GM10266 (cell line): ENCODE measurements around the gene EVI2B.

Experiments used
- DNase-seq: peaks from one replicate; pipeline ENCODE4 v3.0.0; 2012; ENCODE audit errors: extremely low spot score
- TF ChIP-seq, protein P1 (sequence below): IDR thresholded peaks from 2 replicates; pipeline ENCODE4 v1.5.1; 2012; ENCODE audit warnings: mild to moderate bottlenecking, low read depth; ENCODE audit not compliant: control insufficient read depth, insufficient read depth; ENCODE audit errors: missing control alignments

Gene EVI2B

GRCh38 chr17:31283841-31284240 lies 30.0 kb downstream of the EVI2B start:
- TF ChIP-seq, protein P1, sequence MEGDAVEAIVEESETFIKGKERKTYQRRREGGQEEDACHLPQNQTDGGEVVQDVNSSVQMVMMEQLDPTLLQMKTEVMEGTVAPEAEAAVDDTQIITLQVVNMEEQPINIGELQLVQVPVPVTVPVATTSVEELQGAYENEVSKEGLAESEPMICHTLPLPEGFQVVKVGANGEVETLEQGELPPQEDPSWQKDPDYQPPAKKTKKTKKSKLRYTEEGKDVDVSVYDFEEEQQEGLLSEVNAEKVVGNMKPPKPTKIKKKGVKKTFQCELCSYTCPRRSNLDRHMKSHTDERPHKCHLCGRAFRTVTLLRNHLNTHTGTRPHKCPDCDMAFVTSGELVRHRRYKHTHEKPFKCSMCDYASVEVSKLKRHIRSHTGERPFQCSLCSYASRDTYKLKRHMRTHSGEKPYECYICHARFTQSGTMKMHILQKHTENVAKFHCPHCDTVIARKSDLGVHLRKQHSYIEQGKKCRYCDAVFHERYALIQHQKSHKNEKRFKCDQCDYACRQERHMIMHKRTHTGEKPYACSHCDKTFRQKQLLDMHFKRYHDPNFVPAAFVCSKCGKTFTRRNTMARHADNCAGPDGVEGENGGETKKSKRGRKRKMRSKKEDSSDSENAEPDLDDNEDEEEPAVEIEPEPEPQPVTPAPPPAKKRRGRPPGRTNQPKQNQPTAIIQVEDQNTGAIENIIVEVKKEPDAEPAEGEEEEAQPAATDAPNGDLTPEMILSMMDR = no peak
- DNase-seq = no peak

- DNase-seq = no peak
- TF ChIP-seq, protein P1 = no peak
Measured at GRCh38 chr17:31281061-31281460, 32.8 kb downstream of the EVI2B start.

DNA sequence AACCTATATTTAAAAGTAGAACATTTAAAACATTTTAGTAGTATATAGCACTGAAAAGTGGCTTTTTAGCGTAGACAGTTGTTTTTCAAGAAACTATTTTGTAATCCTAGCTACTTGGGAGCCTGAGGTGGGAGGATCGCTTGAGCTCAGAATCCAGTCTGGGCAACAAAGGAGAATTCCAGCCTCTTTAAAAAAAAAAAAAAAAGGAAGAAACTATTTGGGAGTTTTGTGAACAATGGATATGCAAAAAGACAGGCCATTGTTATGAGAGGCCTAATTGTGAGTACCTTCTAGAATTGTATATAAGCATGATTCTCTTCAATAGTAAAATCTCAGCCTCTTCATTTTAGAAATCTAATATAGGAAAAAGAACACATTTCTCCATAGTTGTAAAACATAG lies 34.5 kb downstream of the EVI2B start:
- TF ChIP-seq, protein P1 = no peak
- DNase-seq = no peak

- TF ChIP-seq, protein P1 = no peak
- DNase-seq = no peak
Measured at GRCh38 chr17:31275116-31275515, 38.7 kb downstream of the EVI2B start.

DNA sequence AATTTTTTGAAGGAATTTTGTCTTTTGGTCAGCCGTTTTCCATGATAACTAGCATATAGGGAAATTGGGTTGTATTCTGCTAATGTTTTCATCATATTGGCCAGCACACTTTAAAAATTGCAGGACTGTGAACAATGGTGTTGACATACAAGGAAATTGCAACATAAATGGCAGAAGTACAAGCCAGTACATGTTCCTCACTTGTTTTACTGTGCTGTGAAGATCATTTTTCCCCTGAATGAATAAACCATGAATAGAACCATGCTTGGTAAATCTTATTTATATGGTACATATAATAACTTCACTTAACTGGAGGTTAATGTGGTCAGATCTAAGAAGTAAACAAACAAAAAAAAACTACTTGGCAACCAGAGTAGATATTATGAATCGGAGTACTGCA lies 39.6 kb downstream of the EVI2B start:
- DNase-seq = no peak
- TF ChIP-seq, protein P1 = no peak

GRCh38 chr17:31273516-31273915 lies 40.3 kb downstream of the EVI2B start:
- TF ChIP-seq, protein P1 = no peak
- DNase-seq = no peak

DNA sequence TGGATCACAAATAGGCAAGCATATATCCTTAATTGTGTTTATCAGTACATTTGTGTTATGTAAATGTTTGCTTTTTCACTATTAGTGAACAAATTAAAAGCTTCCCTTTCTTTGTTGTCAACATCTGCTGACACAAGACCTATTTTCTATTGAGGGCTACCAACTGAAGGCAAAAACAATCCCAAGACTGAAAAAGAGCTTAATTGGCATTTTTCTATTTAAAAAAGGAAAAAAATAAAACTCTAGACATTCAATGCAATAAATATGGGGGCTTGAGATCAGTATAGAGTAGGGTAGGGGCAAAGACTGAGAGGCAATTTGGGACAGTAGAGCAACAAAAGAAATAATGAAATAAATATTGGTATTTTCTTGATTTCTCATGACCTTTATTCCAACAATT lies 41.1 kb downstream of the EVI2B start:
- DNase-seq = no peak
- TF ChIP-seq, protein P1 = no peak

- TF ChIP-seq, protein P1 = no peak
- no peak for DNase-seq
Measured at GRCh38 chr17:31272236-31272635, 41.6 kb downstream of the EVI2B start.
